ENCODE measurements around the gene FSD1L.

Gene FSD1L

GRCh38 chr9:105447814-105448812 lies at the start of gene FSD1L:
Gene FSD1L, plus strand, starts transcription at chr9:105448034. Its CDS starts 187 bp downstream, at chr9:105448221.
- DNase-seq (ENCODE audit: low read depth in 2 of 2): peak; percentile 33 to 57

- DNase-seq (ENCODE audit: low read depth in 2 of 2): no peak
Measured at GRCh38 chr9:105399117-105399516, 48.7 kb upstream of the FSD1L start.

GRCh38 chr9:105401651-105402050 lies 46.2 kb upstream of the FSD1L start:
- no peak for DNase-seq (ENCODE audit: low read depth in 2 of 2)

GRCh38 chr9:105403552-105404248 lies 44.1 kb upstream of the FSD1L start:
- no peak for DNase-seq (ENCODE audit: low read depth in 2 of 2)

- DNase-seq (ENCODE audit: low read depth in 2 of 2): peak; percentile 9 to 12
Measured at GRCh38 chr9:105405514-105406131, 42.2 kb upstream of the FSD1L start.

- no peak for DNase-seq (ENCODE audit: low read depth in 2 of 2)
Measured at GRCh38 chr9:105406369-105406768, 41.5 kb upstream of the FSD1L start.

GRCh38 chr9:105413525-105413924 lies 34.3 kb upstream of the FSD1L start:
- no peak for DNase-seq (ENCODE audit: low read depth in 2 of 2)

- DNase-seq (ENCODE audit: low read depth in 2 of 2): peak; percentile 21 to 39
Measured at GRCh38 chr9:105414947-105415661, 32.7 kb upstream of the FSD1L start.

- DNase-seq (ENCODE audit: low read depth in 2 of 2): no peak
Measured at GRCh38 chr9:105415662-105415980, 32.2 kb upstream of the FSD1L start.

- DNase-seq (ENCODE audit: low read depth in 2 of 2): no peak
Measured at GRCh38 chr9:105416840-105417239, 31.0 kb upstream of the FSD1L start.

GRCh38 chr9:105418588-105419500 lies 29.0 kb upstream of the FSD1L start:
- no peak for DNase-seq (ENCODE audit: low read depth in 2 of 2)

- no peak for DNase-seq (ENCODE audit: low read depth in 2 of 2)
Measured at GRCh38 chr9:105419816-105420597, 27.8 kb upstream of the FSD1L start.

GRCh38 chr9:105421154-105421553 lies 26.7 kb upstream of the FSD1L start:
- no peak for DNase-seq (ENCODE audit: low read depth in 2 of 2)

- no peak for DNase-seq (ENCODE audit: low read depth in 2 of 2)
Measured at GRCh38 chr9:105421864-105422263, 26.0 kb upstream of the FSD1L start.

GRCh38 chr9:105425816-105426433 lies 21.9 kb upstream of the FSD1L start:
- DNase-seq (ENCODE audit: low read depth in 2 of 2): no peak

- DNase-seq (ENCODE audit: low read depth in 2 of 2): no peak
Measured at GRCh38 chr9:105426657-105427056, 21.2 kb upstream of the FSD1L start.

- no peak for DNase-seq (ENCODE audit: low read depth in 2 of 2)
Measured at GRCh38 chr9:105431424-105432246, 16.2 kb upstream of the FSD1L start.

GRCh38 chr9:105432247-105432842 lies 15.5 kb upstream of the FSD1L start:
- no peak for DNase-seq (ENCODE audit: low read depth in 2 of 2)
